ENCODE data around the gene IFITM2.

- TF ChIP-seq CTCF (IDR thresholded peaks at IDR 0.05) (no peak), EP300 (IDR thresholded peaks at IDR 0.05) (no peak)
These were observed 7.5 kb upstream of the IFITM2 start for GRCh38 chr11:299951-300735.
